NB4 (cell line): ENCODE results near the gene OLIG3.

Source experiments
- CTCF ChIP-seq: IDR thresholded peaks from one replicate; pipeline ENCODE4 v1.5.1; 2012; ENCODE audit warnings: low read depth, low read length
- MAX ChIP-seq: IDR thresholded peaks from 2 replicates; pipeline ENCODE4 v1.6.1; 2011; ENCODE audit warnings: low read depth, low read length
- MYC ChIP-seq: IDR thresholded peaks from 2 replicates; pipeline ENCODE4 v1.6.1; 2011; ENCODE audit warnings: low read depth, low read length
- POLR2A ChIP-seq: IDR thresholded peaks from 2 replicates; pipeline ENCODE4 v1.6.1; 2011; ENCODE audit warnings: mild to moderate bottlenecking; ENCODE audit not compliant: insufficient read length; ENCODE audit errors: extremely low read depth

GRCh38 chr6:137471497-137471896 is 22.7 kb downstream of the OLIG3 start:
- no peak for TF ChIP-seq POLR2A
- TF ChIP-seq CTCF = no peak
- no peak for TF ChIP-seq MAX
- no peak for TF ChIP-seq MYC
